Keratinocyte (primary cell): ENCODE results near the gene DHX58.

Experiments
- EZH2 ChIP-seq: IDR thresholded peaks from one replicate; pipeline ENCODE4 v1.6.1; 2012; ENCODE audit warnings: inconsistent platforms, mild to moderate bottlenecking, low read length, moderate library complexity
- TF ChIP-seq, protein P1 (sequence below), 3 experiments: IDR thresholded peaks in 1 of 3; conservative IDR thresholded peaks in 1 of 3; optimal IDR thresholded peaks in 1 of 3; 2 replicates in 2 of 3; 3 replicates in 1 of 3; pipeline versions ENCODE3 to v1.5.1; 2011; ENCODE audit warnings: low read length in 3 of 3, mild to moderate bottlenecking in 3 of 3, moderate library complexity in 2 of 3, control low read depth in 1 of 3, inconsistent platforms in 1 of 3; ENCODE audit not compliant: insufficient read depth in 2 of 3; ENCODE audit errors: extremely low read depth in 1 of 3

DNA sequence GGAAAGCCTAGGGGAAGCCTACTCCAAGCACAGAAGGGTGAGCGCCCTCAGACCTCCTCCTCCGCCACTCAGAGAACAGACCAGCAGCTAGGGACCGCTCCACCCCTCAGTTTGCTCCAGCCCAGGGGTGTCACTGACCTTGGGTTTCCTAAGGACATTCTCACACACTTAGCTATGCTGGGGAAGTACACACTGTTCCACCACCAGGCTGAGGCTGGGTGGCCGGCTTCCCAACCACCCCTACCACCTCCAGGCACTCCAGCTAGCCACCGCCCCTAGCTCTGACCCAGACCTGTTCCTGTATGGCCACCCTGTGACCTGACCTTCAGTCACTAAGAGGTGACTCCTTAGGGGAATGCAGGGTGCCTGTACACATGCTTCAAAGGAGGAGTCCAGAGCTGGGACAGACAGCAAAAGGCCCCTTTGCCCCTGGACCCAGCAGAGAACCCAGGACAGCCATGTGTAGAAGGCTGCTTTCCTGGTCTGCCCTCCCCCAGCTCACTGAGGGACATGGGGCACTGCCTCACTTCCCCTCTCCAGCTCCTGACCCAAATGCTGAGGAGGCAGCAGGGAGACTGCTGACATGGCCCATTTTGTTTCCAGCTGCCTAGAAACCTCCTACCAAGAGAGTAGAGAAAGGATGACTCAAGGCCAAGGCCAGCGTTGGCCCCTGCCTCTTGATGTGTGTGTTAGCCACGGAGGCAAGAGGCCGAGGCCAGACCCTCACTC, 16.8 kb upstream of the DHX58 start:
- TF ChIP-seq, protein P1, sequence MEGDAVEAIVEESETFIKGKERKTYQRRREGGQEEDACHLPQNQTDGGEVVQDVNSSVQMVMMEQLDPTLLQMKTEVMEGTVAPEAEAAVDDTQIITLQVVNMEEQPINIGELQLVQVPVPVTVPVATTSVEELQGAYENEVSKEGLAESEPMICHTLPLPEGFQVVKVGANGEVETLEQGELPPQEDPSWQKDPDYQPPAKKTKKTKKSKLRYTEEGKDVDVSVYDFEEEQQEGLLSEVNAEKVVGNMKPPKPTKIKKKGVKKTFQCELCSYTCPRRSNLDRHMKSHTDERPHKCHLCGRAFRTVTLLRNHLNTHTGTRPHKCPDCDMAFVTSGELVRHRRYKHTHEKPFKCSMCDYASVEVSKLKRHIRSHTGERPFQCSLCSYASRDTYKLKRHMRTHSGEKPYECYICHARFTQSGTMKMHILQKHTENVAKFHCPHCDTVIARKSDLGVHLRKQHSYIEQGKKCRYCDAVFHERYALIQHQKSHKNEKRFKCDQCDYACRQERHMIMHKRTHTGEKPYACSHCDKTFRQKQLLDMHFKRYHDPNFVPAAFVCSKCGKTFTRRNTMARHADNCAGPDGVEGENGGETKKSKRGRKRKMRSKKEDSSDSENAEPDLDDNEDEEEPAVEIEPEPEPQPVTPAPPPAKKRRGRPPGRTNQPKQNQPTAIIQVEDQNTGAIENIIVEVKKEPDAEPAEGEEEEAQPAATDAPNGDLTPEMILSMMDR (optimal IDR thresholded peaks at IDR 0.05 in 1 of 3, IDR thresholded peaks at IDR 0.05 in 1 of 3, conservative IDR thresholded peaks at IDR 0.05 in 1 of 3; ENCODE audit: extremely low read depth in 1 of 3, insufficient read depth in 2 of 3, low read length in 3 of 3), result no peak
- TF ChIP-seq EZH2, result no peak
